HG03457 (cell line): ENCODE measurements around the gene MGME1.
A peak's percentile ranks its signal among the peaks of the same experiment; 100 is the strongest.

Experiments
- ATAC-seq: cut with Tn5 transposase; IDR thresholded peaks from one replicate; pipeline ENCODE4 v1.9.1; 2021; ENCODE audit warnings: moderate number of reproducible peaks; ENCODE audit not compliant: unreplicated experiment

MGME1 gene, protein sequence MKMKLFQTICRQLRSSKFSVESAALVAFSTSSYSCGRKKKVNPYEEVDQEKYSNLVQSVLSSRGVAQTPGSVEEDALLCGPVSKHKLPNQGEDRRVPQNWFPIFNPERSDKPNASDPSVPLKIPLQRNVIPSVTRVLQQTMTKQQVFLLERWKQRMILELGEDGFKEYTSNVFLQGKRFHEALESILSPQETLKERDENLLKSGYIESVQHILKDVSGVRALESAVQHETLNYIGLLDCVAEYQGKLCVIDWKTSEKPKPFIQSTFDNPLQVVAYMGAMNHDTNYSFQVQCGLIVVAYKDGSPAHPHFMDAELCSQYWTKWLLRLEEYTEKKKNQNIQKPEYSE

DNA sequence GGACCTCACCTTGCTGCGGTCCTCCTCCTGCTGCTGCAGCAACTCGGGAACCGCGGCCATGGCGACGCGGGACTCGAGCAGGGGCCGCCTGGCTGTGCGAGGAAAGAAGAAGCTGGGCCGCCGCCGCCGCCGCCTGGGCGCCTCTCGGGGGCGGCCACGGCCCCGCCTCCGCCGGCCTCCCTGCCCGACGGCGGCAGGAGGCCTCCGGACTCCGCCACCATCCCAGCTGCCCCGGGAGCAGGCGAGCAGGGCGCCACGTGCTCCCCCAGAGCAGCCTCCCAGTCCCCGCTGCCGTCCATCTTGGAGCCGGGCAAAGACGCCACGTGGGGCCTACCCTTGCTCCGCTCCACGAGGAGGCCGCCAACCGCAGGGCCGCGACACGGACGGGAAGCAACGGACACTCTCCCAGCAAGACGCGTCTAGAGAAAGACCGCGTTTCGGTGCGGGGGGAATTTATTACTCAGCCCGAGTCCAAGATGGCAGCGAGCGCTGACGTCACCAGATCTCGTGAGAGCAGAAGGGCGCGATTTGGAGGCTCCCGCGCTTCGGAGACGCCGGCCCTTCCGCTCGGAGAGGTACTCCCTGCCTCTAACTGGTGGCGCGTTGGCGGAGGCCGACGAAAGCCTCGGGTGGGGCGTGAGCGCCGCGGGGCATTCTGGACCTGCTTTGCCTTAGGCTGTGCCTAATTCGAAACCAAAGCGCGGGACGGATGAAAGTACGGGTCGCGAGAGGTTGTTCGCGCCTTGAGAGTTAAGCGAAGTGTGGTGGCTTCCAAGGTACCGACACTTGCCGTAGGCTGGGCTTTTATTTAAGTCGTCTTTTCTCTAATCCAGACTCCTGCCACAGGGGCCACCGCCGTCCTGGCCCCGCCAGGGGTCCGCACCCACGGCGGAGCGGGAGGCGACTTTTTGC, at the start of gene MGME1, which contains the start of gene SNX5:
Gene MGME1 (plus strand): TSS at position 653 of the 912 bp plus-strand sequence. CDS start 842 bp downstream, outside the sequence.
Gene SNX5 (minus strand): TSS at position 429 of the 912 bp plus-strand sequence. CDS start 369 bp downstream, at position 60.
- ATAC-seq, result peak; percentile 75

DNA sequence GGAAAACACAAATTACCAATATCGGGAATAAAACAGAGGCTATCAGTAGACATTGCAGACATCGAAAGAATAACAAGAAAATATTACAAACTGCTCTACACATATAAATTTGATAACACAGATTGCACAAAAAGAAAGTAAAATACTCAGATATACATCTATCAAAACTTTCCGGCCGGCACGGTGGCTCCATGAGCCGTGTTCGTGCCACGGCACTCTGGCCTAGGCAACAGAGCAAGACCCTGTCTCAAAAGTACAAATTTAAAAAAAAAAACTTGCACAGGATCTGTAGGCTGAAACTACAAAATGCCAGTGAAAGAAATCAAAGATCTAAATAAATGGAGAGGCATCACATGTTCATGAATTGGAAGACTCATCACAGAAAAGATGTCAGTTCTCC, 49.7 kb upstream of the MGME1 start:
- no peak for ATAC-seq

DNA sequence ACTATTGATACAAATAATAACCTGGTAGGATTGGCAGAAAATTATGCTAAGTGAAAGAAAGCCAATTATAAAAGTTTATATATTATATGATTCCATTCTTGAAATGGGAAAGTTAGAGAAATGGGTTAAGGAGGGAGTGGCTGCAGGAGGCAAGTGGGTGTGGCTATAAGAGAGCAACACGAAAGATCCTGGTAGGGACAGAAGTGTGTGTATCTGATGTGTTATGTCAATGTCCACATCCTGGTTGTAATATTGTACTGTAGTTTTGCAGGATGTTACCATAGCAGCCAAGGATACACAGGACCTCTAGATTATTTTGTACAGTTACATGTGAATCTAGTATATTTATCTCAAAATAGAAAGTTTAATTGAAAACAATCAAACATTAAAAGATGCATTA, 47.0 kb upstream of the MGME1 start:
- no peak for ATAC-seq

DNA sequence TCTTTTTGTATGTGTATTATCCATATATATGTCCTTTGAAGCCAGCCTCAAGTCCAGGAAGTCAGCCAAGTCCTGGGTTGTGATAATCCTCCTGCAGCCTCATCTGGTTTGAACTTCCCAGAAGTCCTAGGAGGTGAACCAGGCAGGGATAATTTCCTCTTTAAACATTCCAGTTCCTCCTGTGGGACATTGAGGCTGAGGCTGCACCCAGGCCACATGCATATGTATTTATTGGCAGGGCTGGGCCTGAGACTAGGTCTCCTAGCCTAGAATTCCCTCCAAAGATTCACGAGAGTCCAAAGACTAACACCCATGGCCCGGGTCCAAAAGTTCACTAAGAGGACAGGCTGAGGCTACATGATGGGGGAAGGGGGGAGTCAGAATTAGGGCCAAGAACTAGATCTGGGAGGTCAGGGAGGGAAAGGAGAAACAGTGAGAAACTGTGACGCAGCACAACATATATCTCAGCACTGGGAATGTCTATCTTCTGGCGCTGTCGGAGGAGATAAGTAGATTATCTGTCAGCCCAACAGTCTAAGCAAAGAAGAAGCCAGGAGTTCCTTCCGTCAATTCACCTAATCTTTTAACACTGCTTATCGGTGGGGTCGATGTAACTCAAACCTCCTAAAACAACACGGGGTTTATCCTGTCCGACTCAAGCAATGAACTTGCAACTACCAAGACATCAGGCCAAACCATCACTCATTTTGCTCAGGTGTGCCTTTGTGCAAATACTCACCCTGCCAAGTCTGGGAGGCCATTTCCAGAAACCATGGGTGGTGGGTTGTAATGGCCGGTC, 43.5 kb upstream of the MGME1 start:
- ATAC-seq, result no peak

DNA sequence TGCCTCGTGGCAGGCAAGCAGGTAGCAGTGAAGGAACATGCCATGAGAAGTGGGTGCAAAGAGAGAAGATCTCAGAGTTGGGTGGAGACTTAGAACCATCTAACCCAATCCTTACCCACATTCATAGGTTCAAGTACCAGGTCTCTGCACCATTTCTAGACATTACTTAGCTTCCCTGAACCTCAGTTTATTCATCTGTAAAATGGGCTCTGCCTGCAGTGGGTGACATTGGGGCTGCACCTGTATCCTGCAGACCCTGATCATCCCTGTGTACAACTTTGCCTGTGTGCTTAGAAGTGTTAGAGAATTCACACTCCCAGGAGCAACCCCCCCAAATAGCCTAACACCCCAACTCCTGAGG, 42.9 kb upstream of the MGME1 start:
- ATAC-seq, result no peak

DNA sequence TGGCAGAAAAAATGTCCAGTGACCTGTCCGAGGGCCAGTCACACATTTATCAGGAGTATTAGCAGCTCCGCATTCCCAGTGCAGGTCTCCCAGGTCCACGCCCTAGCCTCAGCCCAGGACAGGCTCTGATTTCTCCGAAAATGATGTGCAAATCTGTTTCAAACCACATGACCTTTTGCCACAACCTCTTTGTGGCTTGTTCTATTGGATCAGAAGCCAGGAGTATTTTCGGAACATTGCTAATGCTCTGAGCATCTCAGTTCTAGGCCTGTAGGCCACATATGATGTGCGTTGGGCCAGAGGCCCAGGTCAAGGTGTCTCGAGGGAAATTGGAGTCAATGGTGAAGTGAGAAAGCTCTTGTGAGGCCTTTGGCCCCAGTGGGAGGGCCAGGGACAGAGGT, 40.6 kb upstream of the MGME1 start:
- ATAC-seq, result no peak

DNA sequence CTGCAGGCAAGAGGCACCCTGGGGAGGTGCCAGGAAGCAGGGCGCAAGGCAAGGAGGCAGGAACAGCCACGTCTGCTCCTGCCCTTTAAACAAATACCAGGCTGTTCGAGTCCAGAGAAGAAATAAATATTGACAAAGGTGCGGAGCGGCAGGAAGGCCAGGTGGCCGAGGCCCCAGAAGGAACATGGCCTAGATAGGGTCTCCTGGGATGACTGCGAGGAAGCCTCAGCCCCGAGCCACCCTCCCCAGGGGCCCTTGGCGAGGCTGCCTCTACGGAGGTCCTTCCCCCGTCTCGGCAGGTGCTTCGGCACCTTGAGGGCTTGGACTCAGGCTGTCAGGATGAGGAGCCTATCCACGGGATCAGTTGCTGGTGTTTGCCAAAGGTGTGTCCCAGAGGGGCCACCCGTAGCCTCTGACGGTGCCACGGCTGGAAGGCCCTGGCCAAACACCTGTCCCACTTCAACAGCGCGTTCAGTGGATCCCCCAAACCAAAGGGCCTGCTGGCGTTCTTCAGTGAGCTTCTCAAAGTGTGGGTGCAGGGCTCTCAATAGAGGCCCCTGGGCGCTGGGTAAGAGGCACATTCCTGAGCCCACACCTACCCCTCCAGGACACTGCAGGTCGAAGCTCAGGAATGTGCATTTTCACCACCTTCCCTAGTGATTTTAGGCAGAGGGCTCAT, 40.0 kb upstream of the MGME1 start:
- no peak for ATAC-seq

DNA sequence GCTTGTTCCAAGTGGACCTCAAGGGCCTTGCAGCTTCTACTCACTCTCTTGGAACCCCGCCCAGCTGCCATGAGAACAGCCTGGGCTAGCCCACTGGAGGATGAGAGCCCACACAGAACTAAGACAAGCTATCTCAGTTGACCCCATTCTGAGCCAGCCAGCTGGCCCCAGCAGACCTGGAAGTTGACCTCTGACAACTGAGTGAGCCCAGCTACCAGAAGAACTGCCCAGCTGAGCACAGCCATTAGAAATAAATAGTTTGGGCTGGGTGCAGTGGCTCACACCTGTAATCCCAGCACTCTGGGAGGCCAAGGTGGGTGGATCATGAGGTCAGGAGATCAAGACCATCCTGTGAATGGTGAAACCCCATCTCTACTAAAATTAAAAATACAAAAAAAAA, 37.3 kb upstream of the MGME1 start:
- ATAC-seq, result no peak

DNA sequence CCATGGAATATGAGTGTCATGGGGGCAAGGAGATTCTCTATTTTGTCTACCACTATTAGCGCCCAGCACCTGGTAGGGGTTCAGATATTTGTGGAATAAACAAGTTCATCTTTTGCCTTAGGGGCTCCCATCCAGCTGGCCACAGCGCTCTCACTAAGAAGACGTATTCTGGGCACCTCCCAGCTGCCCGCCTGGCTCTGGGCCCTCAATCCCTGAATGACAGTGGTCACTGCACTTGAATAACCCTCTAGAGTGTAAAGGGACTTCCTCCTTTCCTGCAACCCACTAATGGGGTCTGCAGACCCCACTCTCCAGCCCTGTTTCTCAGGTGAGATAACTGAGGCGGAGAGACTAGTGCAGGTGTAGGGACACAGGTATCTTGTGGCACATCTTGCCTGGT, 36.4 kb upstream of the MGME1 start:
- no peak for ATAC-seq

DNA sequence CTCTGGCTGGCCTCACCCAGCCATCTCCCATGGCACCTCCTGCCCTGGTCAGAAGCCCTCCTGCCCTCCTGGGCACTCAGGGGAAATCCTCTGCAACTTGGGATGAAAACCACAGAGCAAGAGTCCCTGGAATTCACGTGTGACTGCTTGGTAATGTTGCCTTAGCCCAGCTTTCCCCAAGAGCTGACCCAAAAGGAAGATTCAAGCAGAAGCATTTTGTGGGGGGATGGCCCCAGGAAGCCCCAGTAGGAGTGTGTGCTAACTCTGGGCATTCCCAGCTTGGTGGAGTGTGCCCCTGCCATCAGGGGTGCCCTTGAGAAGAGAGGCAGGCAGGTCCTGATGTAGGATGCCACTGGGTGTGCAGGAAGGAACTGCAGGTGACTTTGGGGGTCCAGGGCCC, 35.7 kb upstream of the MGME1 start:
- ATAC-seq, result no peak

DNA sequence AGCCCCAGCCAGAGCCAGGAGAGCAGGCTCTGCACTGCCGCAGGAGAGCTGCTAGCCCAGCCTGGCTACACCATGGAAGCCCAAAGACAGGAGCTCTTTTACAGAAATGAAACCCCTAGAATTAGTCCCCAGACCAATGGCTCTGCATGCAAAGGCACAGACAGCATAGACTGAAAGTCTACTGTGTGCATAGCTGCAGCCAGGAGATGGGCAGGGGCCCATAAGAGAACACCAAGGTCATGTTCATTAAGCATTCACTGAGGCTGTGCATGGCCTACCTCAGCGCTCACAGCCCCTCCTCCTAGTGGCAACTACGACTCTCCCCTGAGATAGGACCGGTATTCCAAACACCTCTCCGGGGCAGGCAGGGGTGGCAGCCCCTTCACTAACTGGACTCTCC, 35.1 kb upstream of the MGME1 start:
- no peak for ATAC-seq

DNA sequence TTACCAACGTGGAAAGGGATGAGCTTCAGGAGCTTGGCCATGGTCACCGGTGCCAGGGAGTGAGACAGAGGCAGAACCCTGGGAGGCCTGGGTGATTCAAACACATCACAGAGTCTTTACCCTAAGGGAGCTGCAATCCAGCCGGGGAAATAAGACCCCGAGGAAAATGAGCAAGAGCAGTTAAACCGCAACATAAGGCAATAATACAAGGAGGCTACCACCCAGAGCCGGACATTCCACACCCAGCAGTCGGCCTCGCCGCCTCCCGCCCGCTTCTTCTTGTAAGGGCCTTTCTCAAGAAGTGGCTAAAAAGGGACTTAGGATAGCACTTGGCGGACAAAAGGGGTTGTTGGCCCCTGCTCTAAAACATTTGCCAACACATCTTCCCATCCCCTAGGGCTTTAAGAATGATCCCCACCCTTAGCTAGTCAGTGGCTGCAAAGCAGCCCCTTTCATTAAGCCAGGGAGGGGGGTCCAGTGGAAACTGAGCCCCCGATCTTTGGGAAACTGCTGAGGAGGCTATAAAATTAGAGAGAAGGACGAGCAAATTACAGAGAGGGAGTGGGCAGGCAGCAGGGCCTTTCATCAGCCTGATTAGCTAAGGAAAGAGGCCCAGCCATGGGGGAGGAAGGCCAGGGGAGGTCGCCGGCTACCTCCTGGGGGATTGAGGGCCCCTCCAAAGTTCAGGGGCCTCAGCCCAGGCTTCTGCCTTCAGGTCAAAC, 34.5 kb upstream of the MGME1 start:
- no peak for ATAC-seq

DNA sequence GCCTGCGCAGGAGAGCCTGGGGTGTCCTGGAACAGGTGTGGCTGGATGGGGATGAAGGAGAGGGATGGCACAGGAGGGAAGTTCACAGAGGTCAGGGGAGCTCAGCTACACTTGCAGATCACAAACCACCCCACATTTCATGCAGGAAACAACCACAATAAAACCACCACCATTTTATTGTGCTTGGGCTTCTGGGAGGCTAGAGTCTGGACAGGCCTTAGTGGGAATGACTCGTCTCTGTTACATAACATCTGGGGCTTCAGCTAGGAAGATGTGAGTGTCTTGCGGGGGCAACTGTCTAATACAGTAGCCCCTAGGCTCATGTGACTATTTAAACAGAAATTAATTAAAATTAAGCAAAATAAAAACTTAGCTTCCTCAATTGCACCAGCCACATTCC, 33.6 kb upstream of the MGME1 start:
- ATAC-seq, result no peak

DNA sequence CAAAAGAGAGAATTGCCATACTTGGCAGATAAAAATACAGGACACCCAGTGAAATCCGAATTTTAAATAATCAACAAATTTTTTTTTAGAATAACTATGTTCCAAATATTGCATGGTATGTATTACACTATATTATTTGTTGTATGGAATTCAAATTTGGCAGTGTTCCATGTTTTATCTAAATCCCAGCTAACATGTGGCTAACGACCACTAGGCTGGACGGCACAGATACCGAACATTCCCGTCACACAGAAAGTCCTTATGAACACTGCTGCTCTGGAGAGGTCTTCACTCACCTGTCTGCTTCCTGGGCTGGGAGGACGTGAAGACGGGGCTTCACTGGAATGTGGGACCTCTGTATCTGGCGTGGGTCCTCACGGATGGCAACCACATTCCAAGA, 33.1 kb upstream of the MGME1 start:
- ATAC-seq, result no peak

DNA sequence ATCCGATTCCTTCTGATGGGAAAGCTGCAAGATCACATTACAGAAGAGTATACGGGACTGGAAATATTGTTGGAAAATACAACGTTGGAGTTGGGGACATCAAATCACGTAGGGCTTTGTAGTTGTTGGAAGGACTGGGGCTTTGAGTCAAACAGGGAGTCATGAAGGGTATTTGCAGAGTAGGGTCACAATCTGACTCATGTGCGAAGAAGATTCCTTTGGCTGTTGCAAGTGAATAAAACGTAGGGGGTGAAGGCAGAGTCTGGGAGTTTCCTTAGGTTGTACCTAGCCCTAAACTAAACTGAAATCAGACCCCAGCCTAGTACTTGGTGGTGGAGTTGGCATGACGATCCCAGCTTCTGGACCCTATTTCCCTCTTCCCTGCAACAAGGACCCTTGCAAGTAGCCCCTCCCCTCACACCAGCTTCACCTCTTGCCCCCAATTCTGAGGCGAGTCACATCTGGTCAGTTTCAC, 32.5 kb upstream of the MGME1 start:
- ATAC-seq, result no peak

DNA sequence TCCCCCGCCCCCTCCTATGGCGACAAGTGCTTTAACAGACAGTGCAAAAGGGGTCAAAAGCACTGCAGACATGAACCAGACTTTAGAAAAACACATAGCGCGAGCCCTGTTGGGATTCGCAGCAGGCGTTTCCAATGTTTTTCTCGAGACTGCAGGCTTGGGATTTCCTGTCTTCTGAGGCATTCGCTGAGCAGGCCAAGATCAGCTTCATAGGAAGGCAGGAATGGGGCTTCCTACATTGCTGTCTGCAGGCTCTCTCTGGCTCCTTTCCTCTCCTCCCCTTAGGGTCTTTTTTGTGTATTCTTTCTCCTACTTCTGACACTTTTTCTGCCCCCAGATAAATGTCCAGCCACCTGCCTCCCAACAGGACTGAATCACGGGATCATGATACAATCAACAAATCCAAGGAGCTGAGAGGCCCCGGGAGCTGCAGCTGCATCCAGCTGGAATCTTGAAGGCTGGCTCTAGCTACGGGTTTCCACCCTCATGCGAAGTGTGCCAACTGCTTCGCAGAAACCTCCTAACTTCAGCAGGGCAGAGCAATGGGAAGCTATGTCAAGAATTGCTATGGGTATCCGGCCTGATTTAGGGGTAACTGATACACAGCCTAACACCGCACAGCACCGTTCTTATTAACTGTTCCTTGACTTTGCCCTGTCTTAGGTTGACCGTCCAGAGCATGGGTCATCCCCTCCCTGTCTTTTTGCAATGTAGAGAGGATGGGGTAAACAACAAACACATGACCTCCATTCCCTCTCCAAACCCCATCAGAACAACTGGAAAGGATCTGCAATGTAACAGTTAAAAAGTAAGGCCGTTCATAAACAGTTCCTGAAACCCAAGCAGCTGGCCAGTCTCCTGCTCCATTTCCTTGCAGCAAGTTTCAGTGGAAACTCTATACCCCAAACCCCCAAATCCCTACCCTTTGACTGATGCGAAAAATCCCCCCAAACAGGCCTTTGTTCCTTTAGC, 31.8 kb upstream of the MGME1 start:
- ATAC-seq, result no peak

DNA sequence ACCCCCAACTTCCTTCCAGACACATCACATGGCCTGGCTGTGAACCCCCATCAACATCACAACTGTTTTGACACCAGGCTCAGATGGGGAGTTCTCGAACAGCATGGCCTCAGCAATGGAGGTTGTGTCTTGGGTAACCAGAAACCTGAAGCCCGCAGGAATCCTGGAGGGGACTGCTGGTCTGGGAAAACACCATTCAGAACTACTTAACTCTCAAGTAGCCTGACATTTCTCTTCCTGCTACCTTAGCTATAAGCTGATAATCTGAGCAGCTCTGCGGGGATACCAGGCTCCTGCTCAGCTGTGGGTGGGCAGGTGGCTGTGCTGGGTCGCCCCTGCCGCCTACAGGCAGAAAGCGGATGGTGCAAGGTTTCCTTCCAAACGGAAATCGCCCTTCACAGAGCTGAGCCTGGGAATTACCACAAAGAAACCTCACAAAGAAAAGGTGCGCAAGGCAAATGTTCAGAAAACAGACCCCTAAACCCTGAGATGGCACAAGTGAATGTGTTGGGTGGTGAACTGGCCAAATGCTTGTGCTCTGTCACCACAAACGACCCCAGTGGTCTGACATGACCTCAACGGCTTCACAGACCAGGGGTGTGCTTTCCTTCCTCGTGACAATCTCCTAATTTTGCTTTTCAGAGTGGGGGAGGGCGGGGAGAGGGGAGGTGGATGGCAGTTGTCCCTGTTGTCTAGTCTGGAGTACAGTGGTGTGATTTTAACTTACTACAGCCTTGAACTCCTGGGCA, 29.8 kb upstream of the MGME1 start:
- ATAC-seq, result peak; percentile 52

DNA sequence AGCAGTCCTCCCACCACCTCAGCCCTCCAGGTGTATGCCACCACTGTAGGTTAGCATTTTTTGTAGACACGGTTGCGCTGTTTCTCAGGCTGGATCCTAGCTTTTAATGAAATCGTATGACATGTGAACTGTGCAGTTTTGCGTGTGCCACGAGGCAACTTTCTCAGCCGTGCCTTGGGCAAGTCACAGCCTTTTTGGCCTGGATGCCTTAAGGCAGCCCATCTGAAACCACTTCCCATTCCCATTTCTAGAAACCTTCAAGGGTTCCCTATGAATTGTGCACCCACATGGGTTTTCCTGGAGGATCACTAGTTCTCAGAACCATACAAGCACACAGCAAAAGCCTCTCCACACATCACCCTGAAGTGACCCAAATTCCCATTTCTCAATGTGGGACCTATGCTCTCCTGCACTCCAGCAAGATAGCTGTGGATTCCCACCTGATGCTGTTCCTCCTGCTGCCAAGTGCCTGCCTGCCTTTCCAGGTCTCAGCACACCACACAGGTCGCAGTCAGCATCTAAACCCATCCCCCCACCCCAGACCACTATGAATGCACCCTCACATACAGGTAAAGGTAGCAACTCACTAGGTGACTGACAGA, 29.1 kb upstream of the MGME1 start:
- ATAC-seq, result no peak
